G401.6 (cell line): ENCODE measurements around the gene MED16.

Experiments
- FAIRE-seq: peaks from 2 replicates; lab custom pipeline; 2012; peaks lifted over from hg19 to GRCh38; lab: Jason Lieb, UNC

Gene MED16, protein sequence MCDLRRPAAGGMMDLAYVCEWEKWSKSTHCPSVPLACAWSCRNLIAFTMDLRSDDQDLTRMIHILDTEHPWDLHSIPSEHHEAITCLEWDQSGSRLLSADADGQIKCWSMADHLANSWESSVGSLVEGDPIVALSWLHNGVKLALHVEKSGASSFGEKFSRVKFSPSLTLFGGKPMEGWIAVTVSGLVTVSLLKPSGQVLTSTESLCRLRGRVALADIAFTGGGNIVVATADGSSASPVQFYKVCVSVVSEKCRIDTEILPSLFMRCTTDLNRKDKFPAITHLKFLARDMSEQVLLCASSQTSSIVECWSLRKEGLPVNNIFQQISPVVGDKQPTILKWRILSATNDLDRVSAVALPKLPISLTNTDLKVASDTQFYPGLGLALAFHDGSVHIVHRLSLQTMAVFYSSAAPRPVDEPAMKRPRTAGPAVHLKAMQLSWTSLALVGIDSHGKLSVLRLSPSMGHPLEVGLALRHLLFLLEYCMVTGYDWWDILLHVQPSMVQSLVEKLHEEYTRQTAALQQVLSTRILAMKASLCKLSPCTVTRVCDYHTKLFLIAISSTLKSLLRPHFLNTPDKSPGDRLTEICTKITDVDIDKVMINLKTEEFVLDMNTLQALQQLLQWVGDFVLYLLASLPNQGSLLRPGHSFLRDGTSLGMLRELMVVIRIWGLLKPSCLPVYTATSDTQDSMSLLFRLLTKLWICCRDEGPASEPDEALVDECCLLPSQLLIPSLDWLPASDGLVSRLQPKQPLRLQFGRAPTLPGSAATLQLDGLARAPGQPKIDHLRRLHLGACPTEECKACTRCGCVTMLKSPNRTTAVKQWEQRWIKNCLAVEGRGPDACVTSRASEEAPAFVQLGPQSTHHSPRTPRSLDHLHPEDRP

DNA sequence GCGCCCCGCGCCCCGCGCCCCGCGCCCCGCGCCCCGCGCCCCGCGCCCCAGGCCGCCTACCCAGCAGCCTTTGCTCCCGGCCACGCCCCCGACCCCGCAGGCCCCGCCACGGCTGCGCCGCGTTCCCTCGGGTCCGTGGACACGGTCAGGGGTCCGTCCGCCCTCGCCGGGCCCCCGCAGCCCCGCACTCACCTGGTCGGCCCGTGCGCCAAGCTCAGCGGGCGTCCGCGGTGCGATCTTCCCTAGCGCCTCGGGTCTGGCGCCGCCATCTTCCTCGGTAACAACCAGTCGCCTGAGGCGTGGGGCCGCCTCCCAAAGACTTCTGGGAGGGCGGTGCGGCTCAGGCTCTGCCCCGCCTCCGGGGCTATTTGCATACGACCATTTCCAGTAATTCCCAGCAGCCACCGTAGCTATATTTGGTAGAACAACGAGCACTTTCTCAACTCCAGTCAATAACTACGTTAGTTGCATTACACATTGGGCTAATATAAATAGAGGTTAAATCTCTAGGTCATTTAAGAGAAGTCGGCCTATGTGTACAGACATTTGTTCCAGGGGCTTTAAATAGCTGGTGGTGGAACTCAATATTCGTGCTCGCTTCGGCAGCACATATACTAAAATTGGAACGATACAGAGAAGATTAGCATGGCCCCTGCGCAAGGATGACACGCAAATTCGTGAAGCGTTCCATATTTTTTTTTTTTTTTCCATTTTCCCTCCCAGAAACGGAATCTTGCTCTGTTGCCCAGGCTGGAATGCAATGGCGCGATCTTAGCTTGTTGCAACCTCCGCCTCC lies at the start of gene MED16, which contains the start of gene RNU6-9:
MED16 (minus strand) TSS at position 294 of the 796 bp plus-strand sequence. CDS start 2,056 bp downstream, outside the sequence.
RNU6-9 (plus strand) TSS at position 591 of the 796 bp plus-strand sequence.
- peak; percentile 82 for FAIRE-seq

DNA sequence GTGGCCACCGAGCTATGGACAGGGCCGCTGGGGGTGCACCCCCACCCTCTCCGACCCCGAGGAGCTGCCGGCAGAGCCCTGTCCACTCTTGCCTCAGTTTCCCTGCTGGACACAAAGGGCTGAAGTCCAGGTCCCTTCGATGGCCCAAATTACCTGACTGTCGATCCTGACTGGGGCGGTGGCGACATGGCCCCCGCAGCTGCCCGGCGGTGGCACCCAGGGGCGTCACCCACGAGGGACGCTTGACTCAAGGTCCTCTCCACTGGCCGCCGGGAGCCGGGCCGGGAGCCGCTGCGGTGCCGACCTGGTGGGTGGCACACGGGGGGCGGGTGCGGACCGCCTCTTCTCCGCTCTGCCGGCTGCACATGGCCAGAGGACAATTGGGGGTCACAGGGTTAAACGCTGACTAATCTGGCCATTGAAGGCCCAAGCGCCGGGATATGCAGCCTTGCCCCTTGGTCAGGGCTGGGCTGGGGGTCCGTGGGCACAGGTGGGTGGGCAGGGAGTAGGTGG lies 49.2 kb upstream of the MED16 start:
- no peak for FAIRE-seq

DNA sequence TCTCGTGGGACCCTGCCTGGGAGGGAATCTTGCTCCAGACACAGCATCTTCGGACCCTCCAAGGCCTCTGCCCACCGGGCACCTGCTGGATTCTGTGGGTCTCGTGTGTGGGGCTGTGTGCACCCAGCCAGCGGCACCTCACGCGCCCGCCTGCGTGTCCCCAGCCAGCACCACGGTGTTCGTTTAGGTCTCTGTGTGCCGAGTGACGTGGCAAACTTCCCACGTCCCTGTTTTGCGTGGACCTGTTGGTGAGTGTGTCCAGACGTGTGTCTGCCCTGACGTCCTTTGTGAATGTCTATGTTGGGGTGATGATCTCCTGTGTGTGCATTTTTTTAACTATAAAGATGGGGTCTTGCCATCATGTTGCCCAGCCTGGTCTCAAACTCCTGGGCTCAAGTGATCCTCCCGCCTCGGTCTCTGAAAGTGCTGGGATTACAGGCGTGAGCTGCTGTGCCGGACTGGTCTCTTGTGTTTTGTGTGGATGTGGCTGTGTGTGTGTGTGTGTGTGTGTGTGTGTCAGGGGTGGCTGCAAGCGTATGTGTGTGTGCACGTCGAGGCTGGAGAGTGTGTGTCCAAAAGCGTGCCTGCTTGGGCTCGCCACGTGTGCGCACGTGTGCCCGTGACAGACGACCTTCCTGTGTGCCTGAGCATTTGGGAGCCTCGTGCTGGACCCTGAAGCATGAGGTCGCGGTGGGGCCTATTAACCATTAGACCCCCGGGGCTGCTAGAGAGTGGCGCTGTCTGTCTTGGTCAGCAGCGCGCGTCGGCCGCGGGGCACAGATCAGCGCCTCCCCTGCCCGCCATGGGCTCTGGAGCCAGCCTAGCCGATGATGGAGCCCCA lies 48.5 kb upstream of the MED16 start:
- no peak for FAIRE-seq

DNA sequence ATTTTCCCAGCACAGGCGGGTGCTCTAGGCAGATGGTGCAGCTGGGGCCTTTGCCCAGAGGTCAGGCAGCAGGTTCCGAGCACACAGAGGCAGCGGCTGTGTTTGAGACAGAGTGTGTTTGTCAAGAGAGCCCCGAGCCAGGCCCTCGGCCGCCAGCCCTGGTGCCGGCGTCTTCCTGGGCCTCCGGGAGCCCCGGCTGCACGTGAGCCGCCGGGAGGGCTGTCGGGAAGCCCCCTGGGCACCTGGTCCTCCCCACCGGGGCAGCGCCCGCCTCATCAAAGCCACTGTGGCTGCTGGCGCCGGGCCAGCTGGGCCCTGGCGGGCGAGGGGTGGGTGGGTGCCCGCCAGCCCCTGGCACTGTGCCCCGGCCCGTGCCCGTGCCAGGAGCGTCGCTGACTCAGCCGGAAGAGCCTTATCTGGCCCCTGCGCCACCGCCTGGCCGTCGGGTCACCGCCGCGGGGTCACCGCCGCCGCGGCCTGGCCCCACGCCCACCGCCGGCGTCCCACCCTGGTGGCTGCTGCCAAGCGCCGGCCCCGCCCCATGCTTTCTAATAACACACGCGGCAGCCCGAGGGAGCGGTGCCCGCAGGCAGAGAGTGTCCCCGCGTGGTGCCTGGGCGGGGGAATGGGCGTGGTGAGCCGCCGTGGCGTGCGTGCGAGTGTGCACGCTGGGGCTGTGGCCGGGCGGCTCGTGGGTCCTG lies 47.8 kb upstream of the MED16 start:
- FAIRE-seq: no peak

DNA sequence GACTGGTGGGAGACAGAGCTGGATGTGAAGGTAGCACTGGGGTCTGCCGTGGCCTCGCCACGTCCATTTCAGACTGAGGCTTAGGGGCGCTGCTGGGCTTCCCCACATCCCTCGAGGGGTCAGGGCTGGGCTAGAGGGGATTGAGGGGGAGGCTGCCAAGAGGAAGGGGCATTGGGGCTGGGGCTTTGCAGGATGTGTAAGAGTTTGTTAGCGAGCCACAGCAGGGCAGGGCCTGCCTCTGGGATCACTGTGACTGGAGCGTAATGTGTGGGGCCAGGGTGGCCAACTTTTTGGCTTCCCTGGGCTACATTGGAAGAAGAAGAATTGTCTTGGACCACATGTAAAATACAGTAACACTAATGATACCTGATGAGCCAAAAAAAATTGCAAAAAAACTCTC lies 46.9 kb upstream of the MED16 start:
- no peak for FAIRE-seq

DNA sequence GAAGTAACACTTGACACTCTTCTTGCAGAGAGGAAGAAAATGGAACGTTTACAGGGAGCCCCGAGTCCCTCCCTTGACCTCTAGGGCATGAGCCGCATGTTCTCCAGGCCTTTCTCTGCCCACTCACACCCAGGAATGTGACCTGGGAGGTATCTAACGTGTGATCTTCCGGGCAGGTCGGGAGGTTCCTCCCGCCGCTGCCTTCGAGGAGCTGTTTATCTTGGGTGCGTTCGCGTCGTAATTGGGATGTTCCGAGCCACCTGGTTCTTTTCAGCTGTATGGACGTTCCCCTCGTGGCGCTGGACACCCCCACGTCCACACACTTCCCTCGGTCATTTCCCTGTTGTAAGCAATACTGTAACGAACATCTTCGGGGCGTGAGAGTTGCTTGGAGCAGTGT lies 46.5 kb upstream of the MED16 start:
- FAIRE-seq: no peak

DNA sequence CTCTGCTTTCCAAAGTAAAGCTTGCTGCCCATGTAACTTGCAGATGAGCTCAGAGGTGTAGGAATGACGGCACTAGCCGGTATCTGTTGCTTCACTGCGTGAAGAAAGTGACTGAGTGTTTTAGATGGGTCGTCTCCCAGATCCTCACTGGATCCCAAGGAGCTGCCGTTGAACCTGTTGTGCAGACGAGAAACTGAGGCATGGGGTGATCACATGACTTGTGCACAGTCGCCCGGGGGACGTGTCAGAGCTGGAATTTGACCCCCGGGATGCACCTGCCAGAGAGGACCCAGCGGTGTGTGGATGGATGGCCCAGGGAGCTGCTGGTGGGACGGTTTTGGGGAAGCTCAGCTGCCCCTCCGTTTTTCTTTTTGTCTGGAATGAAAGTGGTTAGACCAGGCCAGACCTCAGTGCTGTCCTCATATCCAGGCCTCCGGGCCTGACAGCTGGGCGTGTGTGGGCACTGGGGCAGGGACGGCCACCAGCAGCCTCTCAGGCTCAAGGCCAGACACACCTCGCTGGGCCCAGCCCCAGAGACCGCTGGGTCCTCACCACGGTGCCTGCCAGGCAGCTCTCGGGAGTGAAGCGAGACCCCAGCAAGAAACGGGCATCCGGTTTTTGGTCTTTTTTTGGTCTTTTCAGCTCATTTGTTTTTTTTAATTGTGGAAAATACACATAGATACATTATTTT lies 45.4 kb upstream of the MED16 start:
- FAIRE-seq: no peak

DNA sequence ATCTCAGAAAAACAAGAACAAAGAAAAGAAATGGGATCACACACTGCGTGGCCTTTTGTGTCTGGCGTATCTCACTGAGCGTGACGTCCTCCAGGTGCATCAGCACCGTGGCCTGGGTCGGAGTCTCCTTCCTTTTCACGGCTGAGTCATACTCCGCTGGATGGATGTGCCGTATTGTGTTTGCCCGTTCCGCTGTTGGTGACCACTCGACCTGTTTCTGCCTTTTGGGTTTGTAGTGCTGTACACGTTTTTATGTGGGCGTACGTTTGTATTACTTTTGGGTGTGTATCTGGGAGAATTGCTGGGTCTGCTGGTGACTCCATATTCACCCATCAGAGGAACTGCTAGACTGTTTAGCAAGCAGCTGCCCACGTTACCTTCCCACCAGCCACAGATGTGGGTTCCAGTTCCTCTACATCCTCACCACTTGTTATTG lies 44.3 kb upstream of the MED16 start:
- FAIRE-seq: no peak

DNA sequence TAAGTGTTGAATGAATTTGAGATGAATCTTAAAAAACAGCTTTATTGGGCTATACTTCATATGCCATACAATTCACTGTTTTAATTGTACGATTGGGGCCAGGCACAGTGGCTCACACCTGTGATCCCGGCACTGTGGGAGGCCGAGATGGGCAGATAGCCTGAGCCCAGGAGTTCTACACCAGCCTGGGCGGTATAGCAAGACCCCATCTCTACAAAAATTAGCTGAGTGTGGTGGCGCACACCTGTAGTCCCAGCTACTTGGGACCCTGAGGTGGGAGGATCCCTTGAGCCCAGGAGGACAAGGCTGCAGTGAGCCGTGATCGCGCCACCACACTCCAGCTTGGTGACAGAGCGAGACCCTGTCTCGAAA lies 43.2 kb upstream of the MED16 start:
- no peak for FAIRE-seq

DNA sequence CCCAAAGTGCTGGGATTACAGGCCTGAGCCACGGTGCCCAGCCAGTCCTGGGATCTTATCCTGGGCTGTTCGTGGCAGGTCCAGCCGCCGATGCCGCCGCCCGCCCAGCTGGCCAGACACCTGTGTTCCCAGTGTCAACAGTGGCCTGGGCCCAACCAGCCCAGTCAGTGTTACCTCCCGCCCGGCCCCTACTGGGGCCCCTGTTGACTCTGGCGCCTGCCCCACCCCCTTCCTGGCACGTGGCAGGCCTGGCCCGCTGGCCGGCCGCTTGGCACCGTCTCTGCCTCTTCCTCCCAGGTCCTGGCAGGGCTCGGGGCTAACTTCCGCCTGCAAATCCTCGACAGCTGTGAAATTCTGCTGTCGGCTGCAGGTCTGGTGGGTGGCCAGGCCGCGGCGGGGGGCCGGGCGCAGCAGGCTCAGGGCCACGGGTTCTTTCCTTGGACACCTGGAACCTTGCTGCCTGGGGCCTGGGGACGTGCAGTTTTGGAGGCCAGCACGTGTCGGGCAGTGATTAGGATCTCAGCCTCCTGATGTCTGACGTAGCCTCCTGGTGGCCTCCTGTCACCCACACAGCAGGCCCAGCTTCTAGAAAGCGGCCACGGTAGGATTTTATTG lies 42.0 kb upstream of the MED16 start:
- FAIRE-seq: no peak

DNA sequence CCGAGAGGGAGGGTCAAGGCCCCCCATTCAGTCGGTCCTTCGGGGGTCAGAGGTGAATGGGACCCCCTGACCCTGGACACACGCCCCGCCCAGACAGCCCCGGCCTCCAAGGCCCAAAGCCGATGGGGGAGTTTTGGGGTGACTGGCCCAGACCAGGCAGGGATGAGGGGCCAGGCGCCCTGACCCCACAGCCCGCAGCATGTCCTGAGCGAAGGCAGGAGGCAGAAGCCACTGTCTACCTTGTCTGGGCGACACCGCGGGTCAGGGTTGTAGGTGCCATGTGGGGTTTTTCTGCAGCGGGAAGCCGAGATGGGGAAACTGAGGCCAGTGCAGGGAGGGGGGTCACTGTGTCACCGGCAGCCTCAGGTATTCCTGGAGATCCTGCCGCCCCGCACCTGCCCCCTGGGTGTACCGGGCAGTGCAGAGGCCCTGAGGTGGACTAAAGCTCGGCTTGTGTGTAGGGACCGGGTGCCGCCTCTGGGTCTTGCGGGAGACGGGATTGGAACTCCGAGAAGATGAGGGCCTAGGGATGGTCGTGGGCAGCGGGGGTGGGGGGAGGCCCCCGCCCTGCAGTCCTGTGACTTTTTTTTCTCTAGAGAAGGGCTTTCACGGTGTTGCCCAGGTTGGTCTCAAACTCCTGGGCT lies 41.3 kb upstream of the MED16 start:
- no peak for FAIRE-seq

DNA sequence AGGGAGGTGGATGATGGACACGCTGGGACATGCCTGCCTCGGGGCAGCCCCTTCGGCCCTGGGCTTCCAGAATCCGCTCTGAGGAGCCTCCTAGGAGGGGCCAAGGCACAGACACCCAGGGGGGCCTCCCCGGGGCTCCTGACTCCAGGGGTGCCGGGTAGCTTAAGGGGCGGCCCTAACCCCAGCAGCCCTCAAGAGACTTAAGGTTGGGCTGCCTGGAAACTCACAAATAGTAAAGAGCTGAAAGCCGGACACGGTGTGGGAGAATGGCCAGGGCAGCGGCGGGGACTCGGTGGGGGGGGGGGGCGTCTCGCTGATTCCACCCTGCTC lies 40.5 kb upstream of the MED16 start:
- FAIRE-seq: no peak

DNA sequence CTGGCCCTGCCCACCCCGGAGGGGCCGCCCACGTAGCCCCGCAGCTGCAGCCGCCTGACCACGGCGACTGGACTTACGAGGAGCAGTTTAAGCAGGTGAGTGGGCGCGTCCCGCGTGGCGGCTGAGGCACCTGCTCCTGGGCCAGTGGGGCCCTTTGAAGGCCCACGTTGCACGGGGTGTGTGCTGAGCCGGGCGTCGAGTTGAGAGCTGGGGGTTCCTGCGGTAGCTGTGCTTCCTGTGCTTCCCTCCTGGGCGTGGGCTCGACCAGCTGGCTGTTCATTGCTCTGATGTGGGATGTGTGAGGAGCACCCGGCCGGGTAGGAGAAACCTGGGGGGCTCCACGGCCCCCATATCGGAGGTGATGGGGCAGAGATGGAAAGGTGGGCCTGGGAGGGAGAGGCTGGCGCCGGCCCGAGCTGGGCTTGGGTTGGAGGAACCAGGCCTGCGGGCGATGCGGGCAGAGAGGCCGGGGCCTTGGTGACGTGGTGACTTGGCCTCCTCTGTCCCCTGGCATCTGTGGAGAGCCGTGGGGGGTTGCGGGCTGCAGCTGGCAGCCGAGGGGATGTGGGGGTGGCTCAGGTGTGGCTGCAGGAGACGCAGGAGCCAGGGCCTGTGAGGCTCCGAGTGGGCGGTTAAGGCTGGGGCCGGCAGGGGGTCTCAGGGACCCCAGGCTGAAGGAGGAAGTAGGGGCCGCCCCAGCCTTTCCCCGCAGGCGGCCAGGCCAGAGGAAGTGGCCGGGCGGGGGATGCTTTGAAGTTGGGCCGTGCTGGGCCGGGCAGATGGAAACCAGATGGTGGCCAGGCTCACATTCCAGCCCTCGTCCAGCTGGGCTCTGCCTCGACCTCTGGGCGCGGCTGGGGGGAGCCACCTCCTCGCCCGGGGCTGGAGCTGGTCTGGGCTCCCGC lies 39.9 kb upstream of the MED16 start:
- FAIRE-seq: no peak

DNA sequence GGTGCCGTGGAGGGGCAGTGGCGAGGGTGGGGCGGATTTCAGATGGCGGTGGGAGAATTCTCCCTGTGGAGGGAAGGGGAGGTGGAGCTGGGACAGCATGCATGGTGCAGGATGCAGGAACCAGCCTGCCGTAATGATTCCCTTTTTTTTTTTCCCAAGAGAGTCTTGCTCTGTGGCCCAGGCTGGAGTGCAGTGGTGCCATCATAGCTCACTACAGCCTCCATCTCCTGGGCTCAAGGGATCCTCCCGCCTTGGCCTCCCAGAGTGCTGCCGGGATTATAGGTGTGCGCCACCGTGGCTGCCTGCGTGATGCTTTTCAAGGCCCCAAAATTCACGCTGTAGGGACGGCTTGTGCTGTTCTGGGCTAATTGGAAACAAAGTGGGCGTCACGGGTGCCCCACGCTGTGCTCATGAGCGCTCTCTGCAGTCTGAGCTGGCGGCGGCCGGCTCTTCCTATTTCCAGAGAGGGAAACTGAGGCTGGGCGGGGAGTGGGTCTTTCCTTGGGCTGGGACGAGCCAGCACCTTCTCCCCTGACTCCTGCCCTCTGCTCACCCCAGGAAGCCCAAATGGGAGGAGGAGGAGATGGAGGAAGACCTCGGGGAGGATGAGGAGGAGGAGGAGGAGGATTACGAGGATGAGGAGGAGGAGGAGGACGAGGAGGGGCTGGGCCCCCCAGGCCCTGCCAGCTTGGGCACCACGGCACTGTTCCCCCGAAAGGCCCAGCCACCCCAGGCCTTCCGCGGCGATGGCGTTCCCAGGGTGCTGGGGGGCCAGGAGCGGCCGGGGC lies 39.1 kb upstream of the MED16 start:
- no peak for FAIRE-seq

DNA sequence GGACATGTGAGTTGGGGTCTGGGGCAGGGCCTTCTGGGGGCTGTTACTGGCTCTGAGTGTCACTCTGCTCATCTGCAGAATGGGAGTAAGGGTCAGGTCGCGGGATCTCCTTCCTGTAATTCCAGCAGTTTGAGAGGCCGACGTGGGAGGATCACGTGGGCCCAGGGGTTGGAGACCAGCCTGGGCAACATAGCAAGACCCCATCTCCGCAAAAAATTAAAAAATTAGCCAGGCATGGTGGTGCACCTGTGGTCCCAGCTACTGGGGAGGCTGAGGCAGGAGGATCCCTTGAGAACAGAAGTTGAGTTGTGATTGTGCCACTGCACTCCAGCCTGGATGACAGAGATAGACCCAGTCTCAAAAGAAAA lies 36.9 kb upstream of the MED16 start:
- FAIRE-seq: no peak

DNA sequence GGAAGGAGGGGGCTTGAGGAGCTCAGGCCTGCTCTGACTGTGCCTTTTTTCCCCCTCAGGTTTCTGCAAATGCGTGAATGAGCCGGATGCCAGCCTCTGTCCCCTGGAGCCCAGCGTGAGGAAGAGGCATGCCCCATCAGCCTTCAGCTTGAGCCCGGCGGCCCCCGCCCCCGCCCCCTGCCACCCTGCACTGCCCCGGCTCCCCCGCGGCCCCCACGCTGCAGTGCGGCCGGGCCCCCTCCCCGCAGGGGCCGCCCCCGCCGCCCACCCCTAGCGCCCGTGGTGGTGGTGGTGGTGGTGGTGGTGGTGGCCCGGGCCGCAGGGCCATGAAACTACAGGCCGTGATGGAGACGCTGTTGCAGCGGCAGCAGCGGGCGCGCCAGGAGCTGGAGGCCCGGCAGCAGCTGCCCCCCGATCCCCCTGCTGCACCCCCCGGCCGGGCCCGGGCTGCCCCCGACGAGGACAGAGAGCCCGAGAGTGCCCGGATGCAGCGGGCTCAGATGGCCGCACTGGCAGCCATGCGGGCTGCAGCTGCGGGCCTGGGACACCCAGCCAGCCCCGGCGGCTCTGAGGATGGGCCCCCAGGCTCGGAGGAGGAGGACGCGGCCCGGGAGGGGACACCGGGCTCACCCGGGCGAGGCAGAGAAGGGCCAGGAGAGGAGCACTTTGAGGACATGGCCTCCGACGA lies 36.4 kb upstream of the MED16 start:
- FAIRE-seq: no peak
